Measurements from ENCODE around the gene ZNF865. TPM values are rescaled to one million over a fixed set of nuclear protein-coding genes. Genes with fewer than 3 reads are reported as not detected.

Gene ZNF865
- total RNA-seq, 1 donor from 2014 or later, result 5.6 TPM

GRCh38 chr19:55622242-55622969 lies 17.0 kb downstream of the ZNF865 start:
- DNase-seq (ENCODE audit: low read depth), result no peak
- Histone ChIP-seq H3K4me3 (ENCODE audit: low read depth, low read length) (no peak overlapping the region), H3K27me3 (ENCODE audit: control insufficient read depth, insufficient read depth, low read length) (no peaks in the 10 kb centered on the region), H3K36me3 (ENCODE audit: control insufficient read depth, insufficient read depth, low read length) (peaks cover 1% of the 10 kb centered on the region)
- no peak for TF ChIP-seq CTCF (IDR thresholded peaks at IDR 0.05; ENCODE audit: insufficient read depth, low read length, poor library complexity, severe bottlenecking)

- no peak overlapping the region for H3K4me3 ChIP-seq (ENCODE audit: low read depth, low read length)
- no peaks in the 10 kb centered on the region for H3K36me3 ChIP-seq (ENCODE audit: control insufficient read depth, insufficient read depth, low read length)
- no peaks in the 10 kb centered on the region for H3K27me3 ChIP-seq (ENCODE audit: control insufficient read depth, insufficient read depth, low read length)
- no peak for DNase-seq (ENCODE audit: low read depth)
- TF ChIP-seq CTCF (IDR thresholded peaks at IDR 0.05; ENCODE audit: insufficient read depth, low read length, poor library complexity, severe bottlenecking), result no peak
Measured at GRCh38 chr19:55623130-55623529, 17.7 kb downstream of the ZNF865 start.

- TF ChIP-seq CTCF (IDR thresholded peaks at IDR 0.05; ENCODE audit: insufficient read depth, low read length, poor library complexity, severe bottlenecking), result no peak
- peak overlapping the region; percentile 86 for H3K4me3 ChIP-seq (ENCODE audit: low read depth, low read length)
Measured at GRCh38 chr19:55623561-55623960, 18.1 kb downstream of the ZNF865 start.

GRCh38 chr19:55624109-55625003 lies 18.9 kb downstream of the ZNF865 start, which contains the start of gene ZNF784:
Gene ZNF784 (minus strand): TSS chr19:55624566. CDS start chr19:55624561, 5 bp downstream.
- no peaks in the 10 kb centered on the region for H3K36me3 ChIP-seq (ENCODE audit: control insufficient read depth, insufficient read depth, low read length)
- no peaks in the 10 kb centered on the region for H3K27me3 ChIP-seq (ENCODE audit: control insufficient read depth, insufficient read depth, low read length)
- DNase-seq (ENCODE audit: low read depth), result no peak
- no peak for TF ChIP-seq CTCF (IDR thresholded peaks at IDR 0.05; ENCODE audit: insufficient read depth, low read length, poor library complexity, severe bottlenecking)
- peak within 1 kb of the TSS; percentile 86 for H3K4me3 ChIP-seq (ENCODE audit: low read depth, low read length)

More at GRCh38 chr19:55623561-55623960, 18.1 kb downstream of the ZNF865 start:
- DNase-seq (ENCODE audit: low read depth), result no peak
- H3K36me3 ChIP-seq (ENCODE audit: control insufficient read depth, insufficient read depth, low read length), result no peaks in the 10 kb centered on the region
- H3K27me3 ChIP-seq (ENCODE audit: control insufficient read depth, insufficient read depth, low read length), result no peaks in the 10 kb centered on the region

GRCh38 chr19:55625004-55625326 lies 19.5 kb downstream of the ZNF865 start:
- no peak for TF ChIP-seq CTCF (IDR thresholded peaks at IDR 0.05; ENCODE audit: insufficient read depth, low read length, poor library complexity, severe bottlenecking)
- Histone ChIP-seq H3K4me3 (ENCODE audit: low read depth, low read length) (peak overlapping the region; percentile 86), H3K27me3 (ENCODE audit: control insufficient read depth, insufficient read depth, low read length) (no peaks in the 10 kb centered on the region), H3K36me3 (ENCODE audit: control insufficient read depth, insufficient read depth, low read length) (no peaks in the 10 kb centered on the region)
- no peak for DNase-seq (ENCODE audit: low read depth)

Data from kidney epithelial cell (primary cell).